MM.1S (cell line): ENCODE results near the gene COX4I1.

Experiments
- DNase-seq: peaks from one replicate; pipeline ENCODE4 v3.0.0-alpha.2; 2015
- H2AFZ ChIP-seq: fragments of 300-600 bp; sonication (generic); 2 replicates; pipeline ENCODE4 v1.6.0; 2016; ENCODE audit warnings: antibody characterized with exemption, low read length
- H3F3A ChIP-seq: fragments of 300-600 bp; sonication (generic); 2 replicates; pipeline ENCODE4 v1.6.1; 2016; ENCODE audit warnings: mild to moderate bottlenecking, antibody characterized with exemption, low read length, moderate library complexity, mixed read lengths; ENCODE audit not compliant: insufficient read depth
- H3K27ac ChIP-seq: fragments of 300-600 bp; sonication (generic); 2 replicates; pipeline ENCODE4 v1.5.1; 2016; ENCODE audit warnings: mild to moderate bottlenecking, low read length
- H3K27me3 ChIP-seq: fragments of 300-600 bp; sonication (generic); replicated peaks from 2 replicates; pipeline ENCODE4 v1.6.0; 2016; ENCODE audit warnings: low read length; ENCODE audit not compliant: insufficient read depth
- H3K36me3 ChIP-seq: fragments of 300-600 bp; sonication (generic); replicated peaks from 2 replicates; pipeline ENCODE4 v1.6.1; 2016; ENCODE audit warnings: mild to moderate bottlenecking, low read length, mixed read lengths; ENCODE audit not compliant: insufficient read depth
- H3K4me1 ChIP-seq: fragments of 300-600 bp; sonication (generic); 2 replicates; pipeline ENCODE4 v1.6.1; 2016; ENCODE audit warnings: low read length, mixed read lengths
- H3K4me2 ChIP-seq: fragments of 300-600 bp; sonication (generic); 2 replicates; pipeline ENCODE4 v1.6.0; 2016; ENCODE audit warnings: low read depth, low read length
- H3K4me3 ChIP-seq: fragments of 300-600 bp; sonication (generic); 2 replicates; pipeline ENCODE4 v1.5.1; 2016; ENCODE audit warnings: low read length, mixed read lengths
- H3K79me2 ChIP-seq: fragments of 300-600 bp; sonication (generic); 2 replicates; pipeline ENCODE4 v1.6.1; 2016; ENCODE audit warnings: mixed run types, low read length, mixed read lengths
- H3K9ac ChIP-seq: fragments of 300-600 bp; sonication (generic); 2 replicates; pipeline ENCODE4 v1.6.1; 2016; ENCODE audit warnings: low read length, mixed read lengths
- H3K9me2 ChIP-seq: fragments of 300-600 bp; sonication (generic); replicated peaks from 2 replicates; pipeline ENCODE4 v1.6.1; 2016; ENCODE audit warnings: mild to moderate bottlenecking, low read length, mixed read lengths; ENCODE audit not compliant: insufficient read depth
- H3K9me3 ChIP-seq: fragments of 300-600 bp; sonication (generic); replicated peaks from 2 replicates; pipeline ENCODE4 v1.6.1; 2016; ENCODE audit warnings: mild to moderate bottlenecking, low read length, mixed read lengths; ENCODE audit not compliant: insufficient read depth
- H4K20me1 ChIP-seq: fragments of 300-600 bp; sonication (generic); 2 replicates; pipeline ENCODE4 v1.6.1; 2016; ENCODE audit warnings: mild to moderate bottlenecking, low read length, moderate library complexity, mixed read lengths; ENCODE audit not compliant: insufficient read depth
- CTCF ChIP-seq: fragments of 300-600 bp; sonication (generic); IDR thresholded peaks from 2 replicates; pipeline ENCODE4 v1.5.1; 2016; ENCODE audit warnings: antibody characterized with exemption, low read length, mixed read lengths
- EZH2 ChIP-seq: fragments of 300-600 bp; sonication (generic); optimal IDR thresholded peaks from 2 replicates; pipeline ENCODE3; 2017; ENCODE audit warnings: low read depth, mild to moderate bottlenecking, antibody characterized with exemption, low read length, mixed read lengths
- EZH2phosphoT487 ChIP-seq: fragments of 300-600 bp; sonication (generic); IDR thresholded peaks from 2 replicates; pipeline ENCODE4 v1.6.1; 2018; ENCODE audit warnings: antibody characterized with exemption, low read length

Gene COX4I1

GRCh38 chr16:85808926-85809325 lies 9.4 kb downstream of the COX4I1 start:
- no peak overlapping the region for H3K4me3 ChIP-seq
- H3K36me3 ChIP-seq = no peaks in the 10 kb centered on the region
- no peak overlapping the region for H3K4me2 ChIP-seq
- H3K9ac ChIP-seq = no peak overlapping the region
- no peaks in the 10 kb centered on the region for H3K9me3 ChIP-seq
- H3K27me3 ChIP-seq = peaks cover 19% of the 10 kb centered on the region
- H2AFZ ChIP-seq = no peak overlapping the region
- TF ChIP-seq EZH2 = no peak
- no peaks in the 10 kb centered on the region for H4K20me1 ChIP-seq
- DNase-seq = no peak
- no peaks in the 10 kb centered on the region for H3K79me2 ChIP-seq
- no peaks in the 10 kb centered on the region for H3K9me2 ChIP-seq
- no peaks in the 10 kb centered on the region for H3K4me1 ChIP-seq
- no peak overlapping the region for H3K27ac ChIP-seq
- no peaks in the 10 kb centered on the region for H3F3A ChIP-seq

- H3K27ac ChIP-seq = no peak overlapping the region
- H3K4me2 ChIP-seq = no peak overlapping the region
- H3K4me1 ChIP-seq = no peaks in the 10 kb centered on the region
- no peaks in the 10 kb centered on the region for H3F3A ChIP-seq
- H3K4me3 ChIP-seq = no peak overlapping the region
- no peaks in the 10 kb centered on the region for H3K9me3 ChIP-seq
- H3K9me2 ChIP-seq = no peaks in the 10 kb centered on the region
- H3K79me2 ChIP-seq = no peaks in the 10 kb centered on the region
- peaks cover 25% of the 10 kb centered on the region for H3K27me3 ChIP-seq
- H2AFZ ChIP-seq = no peak overlapping the region
- TF ChIP-seq CTCF (no peak), EZH2phosphoT487 (no peak), EZH2 (no peak)
- no peaks in the 10 kb centered on the region for H4K20me1 ChIP-seq
- no peak overlapping the region for H3K9ac ChIP-seq
- H3K36me3 ChIP-seq = no peaks in the 10 kb centered on the region
- no peak for DNase-seq
These were observed 10.2 kb downstream of the COX4I1 start for GRCh38 chr16:85809645-85810044.

- H2AFZ ChIP-seq = no peak overlapping the region
- H3K4me1 ChIP-seq = no peaks in the 10 kb centered on the region
- no peaks in the 10 kb centered on the region for H3K9me3 ChIP-seq
- no peaks in the 10 kb centered on the region for H3K79me2 ChIP-seq
- no peaks in the 10 kb centered on the region for H4K20me1 ChIP-seq
- no peak for DNase-seq
- H3K36me3 ChIP-seq = no peaks in the 10 kb centered on the region
- no peak overlapping the region for H3K9ac ChIP-seq
- H3K9me2 ChIP-seq = no peaks in the 10 kb centered on the region
- no peak overlapping the region for H3K27ac ChIP-seq
- H3K4me3 ChIP-seq = no peak overlapping the region
- peaks cover 31% of the 10 kb centered on the region for H3K27me3 ChIP-seq
- TF ChIP-seq EZH2 (no peak), EZH2phosphoT487 (no peak), CTCF (no peak)
- no peaks in the 10 kb centered on the region for H3F3A ChIP-seq
- no peak overlapping the region for H3K4me2 ChIP-seq
These were observed 10.7 kb downstream of the COX4I1 start for GRCh38 chr16:85810097-85810741.

- peaks cover 33% of the 10 kb centered on the region for H3K27me3 ChIP-seq
- no peak for DNase-seq
- H3K36me3 ChIP-seq = no peaks in the 10 kb centered on the region
- H3K4me3 ChIP-seq = no peak overlapping the region
- no peaks in the 10 kb centered on the region for H3K4me1 ChIP-seq
- H3K79me2 ChIP-seq = no peaks in the 10 kb centered on the region
- no peaks in the 10 kb centered on the region for H3K9me2 ChIP-seq
- no peak overlapping the region for H3K4me2 ChIP-seq
- no peak overlapping the region for H3K27ac ChIP-seq
- TF ChIP-seq EZH2 (no peak), EZH2phosphoT487 (no peak), CTCF (no peak)
- no peaks in the 10 kb centered on the region for H3F3A ChIP-seq
- no peak overlapping the region for H3K9ac ChIP-seq
- no peaks in the 10 kb centered on the region for H4K20me1 ChIP-seq
- H3K9me3 ChIP-seq = no peaks in the 10 kb centered on the region
- no peak overlapping the region for H2AFZ ChIP-seq
These were observed 11.2 kb downstream of the COX4I1 start for GRCh38 chr16:85810742-85811115.
